K562 (cell line): ENCODE results near the gene LMF2. TPM values are rescaled to one million over a fixed set of nuclear protein-coding genes. Genes with fewer than 3 reads are reported as not detected.

Experiments
- ATAC-seq: fragments of 200-7000 bp; cut with Tn5 transposase; 3 replicates; pipeline ENCODE4 v1.9.1; 2020; ENCODE audit warnings: moderate library complexity
- BruUV-seq: library from RNA; stranded (reverse); fragments of 400-500 nt; replicated peaks from 2 replicates; lab custom pipeline; 2021; lab: Mats Ljungman, UMichigan
- CTCF ChIA-PET: fragments of 300-600 bp; formaldehyde crosslinking; extraction: SDS; loops from one replicate; lab custom pipeline; 2021; ENCODE audit warnings: low intra/inter-chr PET ratio; lab: Yijun Ruan, JAX
- POLR2A ChIA-PET: fragments of 300-600, 350-650 bp; sonication (Branson Sonifier 250); formaldehyde crosslinking; extraction: SDS; loops from one replicate; lab custom pipeline; 2021; ENCODE audit warnings: antibody characterized with exemption, inconsistent platforms; lab: Yijun Ruan, JAX
- DNase-seq, 4 experiments: peaks; one replicate each; pipeline versions ENCODE4 v3.0.0 to v3.0.0-alpha.2; 2011 to 2018; ENCODE audit warnings: low spot score in 3 of 4, mixed read lengths in 3 of 4; ENCODE audit errors: extremely low read depth in 1 of 4
- FAIRE-seq: peaks from 2 replicates; lab custom pipeline; 2011; peaks lifted over from hg19 to GRCh38; lab: Jason Lieb, UNC
- H2AFZ ChIP-seq: 2 replicates; pipeline ENCODE4 v1.6.0; 2011; ENCODE audit warnings: low read depth, low read length, control low read depth, inconsistent platforms
- H3K27ac ChIP-seq: fragments of 200-600 bp; 3 replicates; pipeline ENCODE4 v1.8.0; 2011; ENCODE audit warnings: low read depth, mild to moderate bottlenecking, control low read depth, inconsistent platforms, low read length, moderate library complexity, mixed read lengths; ENCODE audit errors: extremely low read depth
- H3K27me3 ChIP-seq, 2 experiments: fragments of 300-600 bp in 1 of 2; 2 replicates in 1 of 2; 3 replicates in 1 of 2; pipeline versions ENCODE4 v1.6.0 to v1.8.0; 2011; ENCODE audit warnings: inconsistent platforms in 2 of 2, low read length in 2 of 2, mild to moderate bottlenecking in 1 of 2, mixed read lengths in 1 of 2, moderate library complexity in 1 of 2; ENCODE audit not compliant: control insufficient read depth in 2 of 2, insufficient read depth in 2 of 2
- H3K36me3 ChIP-seq: fragments of 300-600 bp; 3 replicates; pipeline ENCODE4 v1.8.0; 2011; ENCODE audit warnings: mild to moderate bottlenecking, low read length, inconsistent platforms; ENCODE audit not compliant: control insufficient read depth, insufficient read depth
- H3K4me1 ChIP-seq, 2 experiments: fragments of 200-600 bp in 1 of 2; replicated peaks in 1 of 2; 2 replicates in 1 of 2; 3 replicates in 1 of 2; pipeline versions ENCODE4 v1.5.1 to v1.8.0; 2011; ENCODE audit warnings: inconsistent platforms in 2 of 2, low read length in 2 of 2, mild to moderate bottlenecking in 1 of 2, mixed read lengths in 1 of 2, moderate library complexity in 1 of 2; ENCODE audit not compliant: control insufficient read depth in 2 of 2, insufficient read depth in 2 of 2
- H3K4me2 ChIP-seq: 2 replicates; pipeline ENCODE4 v1.6.1; 2011; ENCODE audit warnings: low read length, control low read depth, inconsistent platforms, mixed read lengths; ENCODE audit not compliant: insufficient read depth
- H3K4me3 ChIP-seq: fragments of 200-600 bp; sonication (generic), shearing (Covaris generic); 2 replicates; pipeline ENCODE4 v1.5.1; 2016; ENCODE audit warnings: control low read depth, inconsistent platforms
- H3K79me2 ChIP-seq: fragments of 200-600 bp; 3 replicates; pipeline ENCODE4 v1.8.0; 2011; ENCODE audit warnings: low read length, inconsistent platforms; ENCODE audit not compliant: control insufficient read depth, insufficient read depth
- H3K9ac ChIP-seq, 2 experiments: 2 replicates each; pipeline versions ENCODE4 v1.6.0 to v1.6.1; 2011; ENCODE audit warnings: low read depth in 2 of 2, low read length in 2 of 2, control low read depth in 1 of 2, inconsistent platforms in 1 of 2, mild to moderate bottlenecking in 1 of 2, mixed read lengths in 1 of 2; ENCODE audit not compliant: insufficient read depth in 1 of 2
- H3K9me1 ChIP-seq: one replicate; pipeline ENCODE4 v1.6.0; 2011; ENCODE audit warnings: inconsistent platforms, mild to moderate bottlenecking, low read length, moderate library complexity; ENCODE audit not compliant: control insufficient read depth, insufficient read depth
- H3K9me3 ChIP-seq: replicated peaks from 2 replicates; pipeline ENCODE4 v1.5.1; 2011; ENCODE audit warnings: low read depth, low read length, inconsistent platforms; ENCODE audit not compliant: control insufficient read depth, insufficient read depth
- H4K20me1 ChIP-seq: replicated peaks from 2 replicates; pipeline ENCODE4 v1.6.1; 2011; ENCODE audit warnings: low read length, inconsistent platforms, mixed read lengths; ENCODE audit not compliant: control insufficient read depth, insufficient read depth
- CEBPB ChIP-seq: fragments of 450-650 bp; IDR thresholded peaks from 2 replicates; pipeline ENCODE4 v1.6.1; 2016; ENCODE audit warnings: missing genetic modification characterization, missing compliant biosample characterization
- E2F3 ChIP-seq: fragments of 250-450 bp; sonication (Bioruptor Pico); IDR thresholded peaks from 2 replicates; pipeline ENCODE4 v1.4.0; 2020; ENCODE audit warnings: mild to moderate bottlenecking
- ELF2 ChIP-seq: fragments of 250-450 bp; sonication (Bioruptor Pico); IDR thresholded peaks from 2 replicates; pipeline ENCODE4 v1.5.0; 2021; ENCODE audit warnings: mild to moderate bottlenecking
- GABPB1 ChIP-seq: sonication (generic); formaldehyde crosslinking; IDR thresholded peaks from 2 replicates; pipeline ENCODE4 v1.8.0; 2022; ENCODE audit warnings: mild to moderate bottlenecking, missing genetic modification reagents
- KLF6 ChIP-seq: fragments of 250-450 bp; sonication (Bioruptor Pico); IDR thresholded peaks from 2 replicates; pipeline ENCODE4 v1.4.0; 2020; ENCODE audit warnings: mild to moderate bottlenecking, moderate library complexity, borderline replicate concordance
- RBM17 ChIP-seq: fragments of 200-400 bp; formaldehyde crosslinking; IDR thresholded peaks from 2 replicates; pipeline ENCODE4 v1.6.1; 2017; ENCODE audit warnings: low read depth, mild to moderate bottlenecking, low read length, borderline replicate concordance
- SAP30 ChIP-seq: fragments of 200-600 bp; sonication (generic); IDR thresholded peaks from 2 replicates; pipeline ENCODE4 v1.6.1; 2012; ENCODE audit warnings: borderline replicate concordance, low read depth, mild to moderate bottlenecking, moderate library complexity, low read length, control low read depth, inconsistent platforms; ENCODE audit not compliant: insufficient read depth, poor library complexity, severe bottlenecking
- SMAD1 ChIP-seq: fragments of 150-350 bp; IDR thresholded peaks from 2 replicates; pipeline ENCODE4 v1.6.1; 2014; ENCODE audit warnings: low read length, low read depth; ENCODE audit not compliant: partially characterized antibody
- SMARCC2 ChIP-seq: fragments of 450-650 bp; IDR thresholded peaks from 2 replicates; pipeline ENCODE4 v1.6.1; 2017; ENCODE audit warnings: antibody characterized with exemption, moderate library complexity, mild to moderate bottlenecking, low read depth
- ZBTB17 ChIP-seq: fragments of 450-650 bp; formaldehyde crosslinking; IDR thresholded peaks from 2 replicates; pipeline ENCODE4 v1.4.0; 2020; ENCODE audit warnings: mild to moderate bottlenecking
- WGBS: fragments of 100-300 bp; shearing (Covaris generic); methylation state at CpG from one replicate; pipeline ENCODE4 v1.1.6; 2016; ENCODE audit warnings: low coverage, mixed read lengths; ENCODE audit not compliant: insufficient coverage; ENCODE audit errors: missing lambda C conversion rate; 5-methylcytosine and 5-hydroxymethylcytosine counted together
- in situ Hi-C: fragments of 300-500 bp; cut with MboI; formaldehyde crosslinking; loops from 4 replicates; pipeline ENCODE4 v1.15.0; 2018; ENCODE audit warnings: inconsistent platforms, mixed read lengths
- intact Hi-C: fragments of 100-400 bp; cut with micrococcal nuclease; formaldehyde crosslinking; loops from 2 replicates; pipeline ENCODE4 v1.14.2; 2022
- polyA plus RNA-seq, 8 experiments: library from polyadenylated mRNA; depleted of rRNA in 4 of 8; stranded (reverse) in 5 of 8; unstranded in 3 of 8; fragments of >200 nt; fragmentation: Nextera tagmentation in 2 of 8; fragmentation: Illumina TruSeq in 1 of 8; extraction: Ambion mirVana in 2 of 8; extraction: Trizol in 1 of 8; gene quantifications; 2 replicates each; pipeline versions ENCODE4 v1.2.1 to v1.2.3, GENCODE V29; 2011 to 2014; ENCODE audit warnings: inconsistent platforms in 1 of 8, missing spikeins in 1 of 8
- total RNA-seq, 7 experiments: library from RNA; depleted of rRNA in 6 of 7; stranded (reverse); fragments of >200 nt in 6 of 7; fragmentation: Illumina TruSeq in 2 of 7; extraction: Trizol in 2 of 7; gene quantifications; 2 replicates each; pipeline versions ENCODE4 v1.2.1 to v1.2.3, GENCODE V29; 2011 to 2021; ENCODE audit warnings: low replicate concordance in 1 of 7

LMF2 gene
- total and polyA plus RNA-seq, 9 of the 15 experiments (the other 6 are each of a cell fraction or from before 2014, with no cell fraction given), result 0.08 to 37.1 (median 7.6) TPM

DNA sequence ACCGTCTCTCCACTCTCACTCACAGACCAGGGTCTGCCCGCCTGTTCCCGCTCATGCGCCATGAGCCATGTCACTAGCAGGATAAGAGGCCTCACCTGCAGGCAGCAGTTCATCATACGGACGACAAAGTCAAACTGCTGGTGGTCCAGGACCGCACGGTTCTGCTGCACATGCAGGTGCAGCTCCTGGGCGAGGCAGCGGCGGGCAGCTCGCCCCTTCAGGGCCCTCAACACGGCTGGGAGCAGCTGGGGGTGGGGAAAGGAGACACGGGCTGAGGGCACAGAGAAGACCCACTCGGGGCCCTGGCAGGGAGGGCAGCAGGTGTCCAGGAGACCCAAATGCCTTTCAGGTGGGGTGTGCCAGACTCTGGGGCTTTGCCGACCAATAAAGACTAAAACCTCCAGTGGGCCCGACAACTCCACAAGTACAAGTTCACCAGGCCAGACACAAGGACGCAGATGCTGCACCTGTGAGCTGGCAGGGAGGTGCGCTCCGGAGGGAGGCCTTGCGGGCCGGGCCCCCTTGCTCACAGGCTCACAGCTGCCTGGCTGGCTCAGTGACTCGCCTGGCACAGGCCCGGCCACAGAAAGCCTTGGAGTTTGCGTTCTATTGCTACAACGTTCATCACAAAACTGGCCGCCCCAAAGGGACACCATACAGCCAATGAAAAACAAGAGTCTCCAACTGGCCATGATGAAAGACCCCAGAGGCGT is 44.2 kb downstream of the LMF2 start:
- no peak overlapping the region for H3K4me3 ChIP-seq
- no peaks in the 10 kb centered on the region for H3K27me3 ChIP-seq
- no peak overlapping the region for H2AFZ ChIP-seq
- no peak for DNase-seq
- no peak overlapping the region for H3K27ac ChIP-seq
- no peak for TF ChIP-seq SAP30
- TF ChIP-seq GABPB1, result no peak
- TF ChIP-seq SMAD1, result no peak
- no peak for TF ChIP-seq RBM17
- TF ChIP-seq ZBTB17 (CRISPR knock-in tag), result no peak
- no peak for TF ChIP-seq ELF2 (CRISPR knock-in tag)
- no peak for TF ChIP-seq KLF6 (CRISPR knock-in tag)
- no peak for TF ChIP-seq E2F3 (CRISPR knock-in tag)
- TF ChIP-seq SMARCC2, result no peak
- TF ChIP-seq CEBPB, result no peak
- no peaks in the 10 kb centered on the region for H3K9me1 ChIP-seq
- no TSS peak for BruUV-seq
- no peak overlapping the region for H3K4me2 ChIP-seq
- ChIA-PET POLR2A (interaction anchor here (1.0 kb wide), 1 partner anchor 20 kb away, joined by 3 read pairs; no protein-coding TSS in a partner anchor), CTCF (no interaction called here)
- no peak for FAIRE-seq
- intact Hi-C loops, result no loop called here
- no peak overlapping the region for H3K9ac ChIP-seq
- H3K36me3 ChIP-seq, result peaks cover 59% of the 10 kb centered on the region; the same call in 1 of the 3 replicates
- WGBS, result 96% methylated on average over 14 of the region's 28 CpGs
- H4K20me1 ChIP-seq, result no peaks in the 10 kb centered on the region
- ATAC-seq, result no peak
- no peaks in the 10 kb centered on the region for H3K79me2 ChIP-seq
- in situ Hi-C loops, result no loop called here
- H3K9me3 ChIP-seq, result no peaks in the 10 kb centered on the region
- H3K4me1 ChIP-seq, result no peaks in the 10 kb centered on the region; a peak in 1 of 5 replicates
